Keratinocyte (primary cell): Measurements from ENCODE around the gene MAML2. TPM values are rescaled to one million over a fixed set of nuclear protein-coding genes. Genes with fewer than 3 reads are reported as not detected.

Experiments used
- DNase-seq: peaks from one replicate; pipeline ENCODE4 v3.0.0-alpha.2; 2011; ENCODE audit warnings: low read depth, missing footprints, low spot score
- FAIRE-seq: peaks from 2 replicates; lab custom pipeline; 2011; peaks lifted over from hg19 to GRCh38; lab: Jason Lieb, UNC
- H2AFZ ChIP-seq: 2 replicates; pipeline ENCODE4 v1.6.0; 2012; ENCODE audit warnings: low read length, control low read depth, inconsistent platforms; ENCODE audit not compliant: control insufficient read depth
- H3K27ac ChIP-seq: 2 replicates; pipeline ENCODE4 v1.5.1; 2011; ENCODE audit warnings: low read length; ENCODE audit not compliant: control insufficient read depth, insufficient read depth
- H3K27me3 ChIP-seq: 3 replicates; pipeline ENCODE4 v1.6.0; 2011; ENCODE audit warnings: low read length; ENCODE audit not compliant: control insufficient read depth, insufficient read depth; ENCODE audit errors: extremely low read depth
- H3K36me3 ChIP-seq, 2 experiments: 2 replicates in 1 of 2; 3 replicates in 1 of 2; pipeline ENCODE4 v1.5.1; 2011; ENCODE audit warnings: low read length in 2 of 2, mild to moderate bottlenecking in 1 of 2; ENCODE audit not compliant: control insufficient read depth in 2 of 2, insufficient read depth in 2 of 2; ENCODE audit errors: extremely low read depth in 1 of 2
- H3K4me1 ChIP-seq: 3 replicates; pipeline ENCODE4 v1.5.1; 2011; ENCODE audit warnings: low read length; ENCODE audit not compliant: control insufficient read depth, insufficient read depth; ENCODE audit errors: extremely low read depth
- H3K4me2 ChIP-seq: 3 replicates; pipeline ENCODE4 v1.6.0; 2011; ENCODE audit warnings: low read depth, low read length; ENCODE audit not compliant: control insufficient read depth, insufficient read depth; ENCODE audit errors: extremely low read depth
- H3K4me3 ChIP-seq, 3 experiments: fragments of 200-600 bp in 1 of 3; sonication (generic) in 1 of 3; 2 replicates in 2 of 3; 3 replicates in 1 of 3; pipeline ENCODE4 v1.5.1; 2011 to 2016; ENCODE audit warnings: low read length in 3 of 3, mild to moderate bottlenecking in 3 of 3, control low read depth in 2 of 3, inconsistent platforms in 1 of 3, low read depth in 1 of 3, mixed read lengths in 1 of 3, mixed run types in 1 of 3, moderate library complexity in 1 of 3; ENCODE audit not compliant: control insufficient read depth in 2 of 3, insufficient read depth in 2 of 3; ENCODE audit errors: extremely low read depth in 1 of 3
- H3K79me2 ChIP-seq: 2 replicates; pipeline ENCODE4 v1.6.0; 2012; ENCODE audit warnings: low read length; ENCODE audit not compliant: control insufficient read depth, insufficient read depth
- H3K9ac ChIP-seq: 3 replicates; pipeline ENCODE4 v1.6.0; 2011; ENCODE audit warnings: low read length; ENCODE audit not compliant: control insufficient read depth, insufficient read depth; ENCODE audit errors: extremely low read depth
- H3K9me1 ChIP-seq: 3 replicates; pipeline ENCODE4 v1.6.0; 2011; ENCODE audit warnings: low read length; ENCODE audit not compliant: control insufficient read depth, insufficient read depth; ENCODE audit errors: extremely low read depth
- H3K9me3 ChIP-seq: 2 replicates; pipeline ENCODE4 v1.5.1; 2012; ENCODE audit warnings: low read depth, low read length; ENCODE audit not compliant: control insufficient read depth
- H4K20me1 ChIP-seq: 3 replicates; pipeline ENCODE4 v1.6.0; 2011; ENCODE audit warnings: low read length; ENCODE audit not compliant: control insufficient read depth, insufficient read depth; ENCODE audit errors: extremely low read depth
- EZH2 ChIP-seq: IDR thresholded peaks from one replicate; pipeline ENCODE4 v1.6.1; 2012; ENCODE audit warnings: inconsistent platforms, mild to moderate bottlenecking, low read length, moderate library complexity
- dilution Hi-C: fragments of 300-500 bp; cut with MboI; formaldehyde crosslinking; loops from one replicate; pipeline ENCODE4 v1.7.0; 2020; ENCODE audit warnings: low sequenced_read_pairs; ENCODE audit not compliant: extremely low pct_ligation_motif_present
- polyA plus RNA-seq, 5 experiments: library from polyadenylated mRNA; depleted of rRNA in 3 of 5; stranded (reverse) in 3 of 5; stranded (forward) in 1 of 5; unstranded in 1 of 5; fragments of >200 nt; gene quantifications; 1 replicate in 1 of 5; 2 replicates in 3 of 5; 3 replicates in 1 of 5; pipeline versions ENCODE4 v1.2.1 to v1.2.3, GENCODE V29; 2011 to 2012; ENCODE audit warnings: missing spikeins in 2 of 5, low read depth in 1 of 5, low replicate concordance in 1 of 5
- TF ChIP-seq, protein P1 (sequence below), 3 experiments: IDR thresholded peaks in 1 of 3; conservative IDR thresholded peaks in 1 of 3; optimal IDR thresholded peaks in 1 of 3; 2 replicates in 2 of 3; 3 replicates in 1 of 3; pipeline versions ENCODE3 to v1.5.1; 2011; ENCODE audit warnings: low read length in 3 of 3, mild to moderate bottlenecking in 3 of 3, moderate library complexity in 2 of 3, control low read depth in 1 of 3, inconsistent platforms in 1 of 3; ENCODE audit not compliant: insufficient read depth in 2 of 3; ENCODE audit errors: extremely low read depth in 1 of 3

MAML2 gene
- polyA plus RNA-seq, 1 donor (not counting 4 experiments of a cell fraction or from before 2014, with no cell fraction given): 4.2 TPM

DNA sequence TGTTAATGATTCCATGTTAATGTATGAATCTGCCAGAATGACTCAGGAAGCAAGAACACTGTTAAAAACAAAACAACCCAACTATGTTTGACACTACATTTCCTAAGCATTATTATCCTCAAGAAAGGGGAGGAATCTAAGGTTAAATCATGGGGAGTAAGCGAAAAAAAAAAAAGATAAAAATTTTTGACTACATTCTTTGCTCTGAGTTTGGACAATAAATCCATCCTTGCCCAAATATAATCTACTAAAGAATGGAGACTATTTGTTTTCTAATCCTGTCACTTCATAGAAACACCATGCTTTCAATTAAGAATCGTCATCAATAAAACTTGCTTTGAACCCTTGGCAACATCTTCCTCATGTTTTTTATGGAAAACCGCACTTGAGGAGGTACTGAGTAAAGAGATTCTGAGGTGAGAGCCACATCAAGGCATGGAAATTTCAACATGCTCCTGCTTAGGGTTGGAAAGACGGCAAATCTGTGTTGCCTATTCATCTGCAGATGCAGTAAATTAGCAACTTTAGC lies 9.7 kb downstream of the MAML2 start:
- H3K4me1 ChIP-seq: peaks cover 15% of the 10 kb centered on the region
- DNase-seq: no peak
- no peak overlapping the region for H2AFZ ChIP-seq
- TF ChIP-seq, protein P1, sequence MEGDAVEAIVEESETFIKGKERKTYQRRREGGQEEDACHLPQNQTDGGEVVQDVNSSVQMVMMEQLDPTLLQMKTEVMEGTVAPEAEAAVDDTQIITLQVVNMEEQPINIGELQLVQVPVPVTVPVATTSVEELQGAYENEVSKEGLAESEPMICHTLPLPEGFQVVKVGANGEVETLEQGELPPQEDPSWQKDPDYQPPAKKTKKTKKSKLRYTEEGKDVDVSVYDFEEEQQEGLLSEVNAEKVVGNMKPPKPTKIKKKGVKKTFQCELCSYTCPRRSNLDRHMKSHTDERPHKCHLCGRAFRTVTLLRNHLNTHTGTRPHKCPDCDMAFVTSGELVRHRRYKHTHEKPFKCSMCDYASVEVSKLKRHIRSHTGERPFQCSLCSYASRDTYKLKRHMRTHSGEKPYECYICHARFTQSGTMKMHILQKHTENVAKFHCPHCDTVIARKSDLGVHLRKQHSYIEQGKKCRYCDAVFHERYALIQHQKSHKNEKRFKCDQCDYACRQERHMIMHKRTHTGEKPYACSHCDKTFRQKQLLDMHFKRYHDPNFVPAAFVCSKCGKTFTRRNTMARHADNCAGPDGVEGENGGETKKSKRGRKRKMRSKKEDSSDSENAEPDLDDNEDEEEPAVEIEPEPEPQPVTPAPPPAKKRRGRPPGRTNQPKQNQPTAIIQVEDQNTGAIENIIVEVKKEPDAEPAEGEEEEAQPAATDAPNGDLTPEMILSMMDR (optimal IDR thresholded peaks at IDR 0.05 in 1 of 3, IDR thresholded peaks at IDR 0.05 in 1 of 3, conservative IDR thresholded peaks at IDR 0.05 in 1 of 3; ENCODE audit: extremely low read depth in 1 of 3, insufficient read depth in 2 of 3, low read length in 3 of 3): no peak
- TF ChIP-seq EZH2: no peak
- H3K27me3 ChIP-seq: no peaks in the 10 kb centered on the region
- H3K9ac ChIP-seq: no peak overlapping the region
- H3K4me2 ChIP-seq: no peak overlapping the region
- no peaks in the 10 kb centered on the region for H3K9me1 ChIP-seq
- no peak overlapping the region for H3K4me3 ChIP-seq
- dilution Hi-C loops: no loop called here
- H3K9me3 ChIP-seq: no peaks in the 10 kb centered on the region
- H3K36me3 ChIP-seq: no peaks in the 10 kb centered on the region
- peaks cover 21% of the 10 kb centered on the region for H3K79me2 ChIP-seq
- H4K20me1 ChIP-seq: no peaks in the 10 kb centered on the region
- no peak for FAIRE-seq
- no peak overlapping the region for H3K27ac ChIP-seq

- Histone ChIP-seq H3K27ac (no peak overlapping the region), H3K9ac (no peak overlapping the region), H3K9me1 (no peaks in the 10 kb centered on the region), H3K4me1 (peaks cover 9% of the 10 kb centered on the region), H3K27me3 (no peaks in the 10 kb centered on the region), H2AFZ (no peak overlapping the region), H3K9me3 (no peaks in the 10 kb centered on the region), H3K4me2 (no peak overlapping the region), H3K4me3 (no peak overlapping the region), H4K20me1 (no peaks in the 10 kb centered on the region), H3K36me3 (no peaks in the 10 kb centered on the region), H3K79me2 (peaks cover 14% of the 10 kb centered on the region)
- dilution Hi-C loops: no loop called here
- FAIRE-seq: no peak
- DNase-seq: no peak
- TF ChIP-seq, protein P1 (optimal IDR thresholded peaks at IDR 0.05 in 1 of 3, IDR thresholded peaks at IDR 0.05 in 1 of 3, conservative IDR thresholded peaks at IDR 0.05 in 1 of 3; ENCODE audit: extremely low read depth in 1 of 3, insufficient read depth in 2 of 3, low read length in 3 of 3): no peak
- TF ChIP-seq EZH2: no peak
Measured at GRCh38 chr11:96332126-96332771, 10.7 kb downstream of the MAML2 start.
